ENCODE results near the gene ZNF529. TPM values are rescaled to one million over a fixed set of nuclear protein-coding genes. Genes with fewer than 3 reads are reported as not detected.

Gene ZNF529
- 2.1 to 3.2 TPM (median 2.5 TPM) in 5 replicates for total RNA-seq (2022; extraction: Qiagen RNA extraction)

GRCh38 chr19:36573020-36573894 lies at the start of gene ZNF529:
ZNF529 (minus strand) TSS chr19:36573292; CDS start chr19:36572346, 946 bp downstream.

GRCh38 chr19:36605101-36605876 lies 32.2 kb upstream of the ZNF529 start, which contains the start of gene ZNF382:
ZNF382 (plus strand) TSS chr19:36605313; CDS start chr19:36609915, 4,602 bp downstream.

GRCh38 chr19:36528194-36528920 lies 44.7 kb downstream of the ZNF529 start, which contains the start of gene ZNF260:
ZNF260 (minus strand) TSS chr19:36528271; CDS start chr19:36515238, 13,033 bp downstream.

Other genes with a start within 250 kb of the ZNF529 start
- gene ZFP14, start 194.1 kb downstream of the ZNF529 start, total RNA-seq (2022; extraction: Qiagen RNA extraction), result 1.5 to 2.3 TPM (median 2.0 TPM) in 5 replicates
- 1.5 to 2.2 TPM (median 1.8 TPM) in 5 replicates for gene ZFP82, start 154.6 kb downstream of the ZNF529 start, total RNA-seq (2022; extraction: Qiagen RNA extraction)
- 8.0 to 10.1 TPM (median 8.2 TPM) in 5 replicates for gene ZNF566, start 83.7 kb downstream of the ZNF529 start, total RNA-seq (2022; extraction: Qiagen RNA extraction)
- gene ZNF260, start 45.0 kb downstream of the ZNF529 start, total RNA-seq (2022; extraction: Qiagen RNA extraction), result 5.4 to 12.3 TPM (median 6.1 TPM) in 5 replicates
- 0.01 to 0.10 TPM (median 0.02 TPM) in 3 of 5 replicates, not detected in the others for gene ZNF382, start 32.0 kb upstream of the ZNF529 start, total RNA-seq (2022; extraction: Qiagen RNA extraction)
- gene ZNF461, start 93.5 kb upstream of the ZNF529 start, total RNA-seq (2022; extraction: Qiagen RNA extraction), result 6.2 to 7.3 TPM (median 6.5 TPM) in 5 replicates
- gene ZNF567, start 114.3 kb upstream of the ZNF529 start, total RNA-seq (2022; extraction: Qiagen RNA extraction), result 7.7 to 10.6 TPM (median 8.1 TPM) in 5 replicates
- gene ZNF850, start 199.5 kb upstream of the ZNF529 start, total RNA-seq (2022; extraction: Qiagen RNA extraction), result 0.31 to 0.76 TPM (median 0.37 TPM) in 5 replicates

Data from A549 treated with AZD2906 at 1 μM for 4 hours (cell line).